GM18502 (cell line): ENCODE data around the gene C13orf46.

Experiments used
- ATAC-seq: cut with Tn5 transposase; IDR thresholded peaks from one replicate; pipeline ENCODE4 v1.9.1; 2021; ENCODE audit warnings: mild to moderate bottlenecking; ENCODE audit not compliant: unreplicated experiment, poor library complexity

The C13orf46 gene

DNA sequence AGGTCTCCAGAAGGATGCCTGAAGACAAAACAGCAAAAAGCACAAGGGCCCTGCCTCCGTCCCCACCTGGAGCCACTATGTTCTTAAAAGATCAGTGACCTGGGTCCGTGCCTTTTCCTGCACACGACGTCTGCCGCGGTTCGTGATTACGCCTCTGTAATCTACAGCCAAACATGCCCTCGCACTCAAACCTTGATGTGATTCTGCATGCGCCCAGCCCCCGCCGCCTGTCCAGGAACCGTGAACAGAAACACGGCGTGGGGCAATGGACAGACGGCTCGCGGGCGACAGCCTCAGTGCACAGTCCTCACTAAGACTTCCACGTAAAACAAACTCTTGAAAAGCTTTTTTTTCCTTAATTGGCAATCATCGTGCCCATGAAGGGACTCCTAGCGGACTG is 15.5 kb downstream of the C13orf46 start:
- no peak for ATAC-seq

DNA sequence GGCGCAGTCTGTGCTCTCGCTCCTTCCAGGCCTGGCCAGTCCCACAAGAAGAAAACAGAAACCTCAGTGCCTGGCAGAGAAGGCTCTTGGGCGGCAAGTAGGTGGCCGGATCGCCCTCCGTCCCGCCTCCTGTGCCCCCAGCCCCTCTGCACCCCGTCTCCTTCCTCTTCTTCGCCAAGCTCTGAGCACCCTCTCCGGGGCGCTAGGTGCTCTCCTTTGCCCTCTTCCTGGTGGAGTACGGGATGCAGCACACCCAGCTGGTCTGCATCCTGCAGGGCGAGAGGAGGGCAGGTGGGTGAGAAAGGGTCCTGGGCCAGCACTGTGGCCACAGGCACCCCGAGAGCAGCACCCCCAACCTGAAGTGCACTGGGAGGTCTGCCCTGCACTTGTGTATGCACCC is 17.3 kb downstream of the C13orf46 start:
- no peak for ATAC-seq

DNA sequence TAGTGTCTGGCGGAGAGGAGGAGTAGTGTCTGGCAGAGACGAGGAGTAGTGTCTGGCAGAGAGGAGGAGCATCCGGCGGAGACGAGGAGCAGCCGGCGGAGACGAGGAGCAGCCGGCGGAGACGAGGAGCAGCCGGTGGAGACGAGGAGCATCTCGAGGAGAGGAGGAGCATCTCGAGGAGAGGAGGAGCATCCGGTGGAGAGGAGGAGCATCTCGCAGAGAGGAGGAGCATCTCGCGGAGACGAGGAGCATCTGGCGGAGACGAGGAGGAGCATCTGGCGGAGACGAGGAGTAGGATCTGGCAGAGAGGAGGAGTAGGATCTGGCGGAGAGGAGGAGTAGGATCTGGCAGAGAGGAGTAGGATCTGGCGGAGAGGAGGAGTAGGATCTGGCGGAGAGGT is 18.2 kb downstream of the C13orf46 start:
- ATAC-seq = no peak

- ATAC-seq = no peak
Observed at GRCh38 chr13:113955235-113955634, 18.6 kb downstream of the C13orf46 start.

- ATAC-seq = no peak
Observed at GRCh38 chr13:113954046-113954835, 19.6 kb downstream of the C13orf46 start.

GRCh38 chr13:113953561-113953960 is 20.3 kb downstream of the C13orf46 start:
- no peak for ATAC-seq

- ATAC-seq = no peak
Observed at GRCh38 chr13:113952983-113953520, 20.8 kb downstream of the C13orf46 start.

DNA sequence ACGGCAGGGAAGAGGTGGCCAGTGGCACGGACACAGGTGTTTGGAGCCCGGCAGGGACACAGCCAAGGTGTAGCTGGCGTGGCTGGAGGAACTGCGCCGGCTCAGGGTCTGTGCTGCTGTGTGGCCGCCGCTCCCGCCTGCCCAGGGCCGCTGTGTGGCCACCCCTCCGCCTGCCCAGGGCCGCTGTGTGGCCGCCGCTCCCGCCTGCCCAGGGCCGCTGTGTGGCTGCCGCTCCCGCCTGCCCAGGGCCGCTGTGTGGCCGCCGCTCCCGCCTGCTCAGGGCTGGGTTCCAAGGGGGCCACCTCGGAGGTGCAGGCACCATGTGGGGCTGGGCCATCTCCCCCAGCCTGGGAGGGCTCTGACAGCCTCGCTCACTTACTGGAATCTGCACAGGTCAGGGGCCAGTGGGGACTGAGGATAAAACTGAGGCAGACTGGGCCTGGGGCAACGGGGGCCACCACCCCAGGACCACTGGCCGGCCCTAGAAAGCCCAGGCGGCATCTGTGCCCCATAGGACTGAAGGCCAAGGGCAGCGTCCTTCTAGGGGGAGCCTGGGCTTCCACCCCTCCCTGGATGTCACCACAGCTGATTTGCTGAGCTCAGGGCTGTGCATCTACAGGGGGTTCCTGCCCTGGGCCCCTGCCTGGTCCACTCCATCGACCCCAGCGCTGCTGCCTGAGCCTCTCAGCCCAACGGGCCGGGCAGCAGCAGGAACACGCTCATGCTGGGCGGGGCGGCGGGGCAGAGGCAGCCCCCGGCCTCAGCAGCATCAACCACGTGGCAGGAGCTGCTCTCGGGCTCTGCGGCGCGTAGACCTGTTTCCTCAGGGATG is 21.5 kb downstream of the C13orf46 start:
- ATAC-seq = no peak

- ATAC-seq = peak; percentile 89
Observed at GRCh38 chr13:113951246-113951999, 22.5 kb downstream of the C13orf46 start.

- peak; percentile 47 for ATAC-seq
Observed at GRCh38 chr13:113950451-113951245, 23.2 kb downstream of the C13orf46 start.

GRCh38 chr13:113949546-113949945 is 24.3 kb downstream of the C13orf46 start:
- ATAC-seq = no peak

GRCh38 chr13:113948034-113948742 is 25.7 kb downstream of the C13orf46 start:
- no peak for ATAC-seq

GRCh38 chr13:113947311-113948033 is 26.4 kb downstream of the C13orf46 start:
- ATAC-seq = no peak

- no peak for ATAC-seq
Observed at GRCh38 chr13:113946409-113947181, 27.3 kb downstream of the C13orf46 start.

DNA sequence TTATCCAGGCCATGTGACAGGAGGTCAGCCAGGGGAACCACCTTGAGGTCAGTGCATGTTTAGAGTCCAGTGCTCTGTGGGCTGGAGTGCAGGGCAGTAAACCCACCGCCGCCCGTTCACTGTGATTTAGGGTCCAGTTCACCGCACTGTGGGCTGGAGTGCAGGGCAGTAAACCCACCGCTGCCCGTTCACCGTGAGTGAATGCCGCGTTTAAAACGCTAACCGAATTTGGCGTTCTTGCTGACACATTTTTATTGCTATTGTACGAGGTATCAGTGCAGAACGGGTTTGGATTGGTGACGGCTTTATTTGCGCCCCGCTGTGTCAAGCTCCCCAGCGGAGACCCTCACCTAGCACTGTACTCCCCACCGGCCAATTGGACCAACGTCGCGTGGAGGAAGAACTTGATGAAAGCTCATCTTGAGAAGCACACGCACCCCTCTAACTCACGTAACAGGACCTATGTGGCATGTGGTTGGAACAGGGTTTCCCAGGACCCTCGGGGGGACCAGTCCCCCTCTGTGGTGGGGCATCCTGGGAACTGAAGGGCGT is 27.9 kb downstream of the C13orf46 start:
- no peak for ATAC-seq

- no peak for ATAC-seq
Observed at GRCh38 chr13:113943821-113944565, 29.9 kb downstream of the C13orf46 start.

- no peak for ATAC-seq
Observed at GRCh38 chr13:113942591-113943103, 31.2 kb downstream of the C13orf46 start.
